WTC11 (cell line): ENCODE data around the gene DRG2. TPM values are rescaled to one million over a fixed set of nuclear protein-coding genes. Genes with fewer than 3 reads are reported as not detected.

Source experiments
- ATAC-seq: fragments of 200-7000 bp; cut with Tn5 transposase; 2 replicates; pipeline ENCODE4 v1.10.0; 2021; ENCODE audit warnings: mild to moderate bottlenecking, moderate library complexity
- CTCF ChIA-PET: fragments of 300-600 bp; sonication (Branson Sonifier 250); formaldehyde crosslinking; loops from one replicate; lab custom pipeline; 2021; ENCODE audit warnings: antibody characterized with exemption; lab: Charles Lee
- POLR2A ChIA-PET: fragments of 350-600 bp; sonication (Branson Sonifier 250); formaldehyde crosslinking; loops from one replicate; lab custom pipeline; 2021; ENCODE audit warnings: antibody characterized with exemption; lab: Charles Lee
- DNase-seq: peaks from one replicate; pipeline ENCODE4 v3.0.0; 2021; ENCODE audit warnings: low spot score
- H3K27ac Mint-ChIP-seq: 2 replicates; pipeline ENCODE4 v1.8.0; 2021; ENCODE audit warnings: mixed read lengths
- H3K27me3 Mint-ChIP-seq: 2 replicates; pipeline ENCODE4 v1.8.0; 2021; ENCODE audit warnings: low read depth, mild to moderate bottlenecking, moderate library complexity, mixed read lengths
- H3K36me3 Mint-ChIP-seq: 2 replicates; pipeline ENCODE4 v1.8.0; 2021; ENCODE audit warnings: mixed read lengths
- H3K4me1 Mint-ChIP-seq: 2 replicates; pipeline ENCODE4 v1.8.0; 2022; ENCODE audit warnings: mixed read lengths
- H3K4me3 Mint-ChIP-seq: 2 replicates; pipeline ENCODE4 v1.8.0; 2021; ENCODE audit warnings: mild to moderate bottlenecking, moderate library complexity, mixed read lengths
- H3K9me3 Mint-ChIP-seq: 2 replicates; pipeline ENCODE4 v1.8.0; 2021; ENCODE audit warnings: mixed read lengths
- ARID4B ChIP-seq: sonication (generic); formaldehyde crosslinking; IDR thresholded peaks from 2 replicates; pipeline ENCODE4 v1.8.0; 2023; ENCODE audit warnings: missing genetic modification reagents, mild to moderate bottlenecking, borderline replicate concordance
- ATF1 ChIP-seq: sonication (generic); formaldehyde crosslinking; IDR thresholded peaks from 2 replicates; pipeline ENCODE4 v1.8.1; 2023; ENCODE audit warnings: mild to moderate bottlenecking, moderate library complexity, missing genetic modification reagents
- ATF2 ChIP-seq: sonication (generic); formaldehyde crosslinking; IDR thresholded peaks from 2 replicates; pipeline ENCODE4 v1.8.1; 2022; ENCODE audit warnings: low read depth, missing genetic modification reagents, borderline replicate concordance
- ATF3 ChIP-seq: sonication (generic); formaldehyde crosslinking; conservative IDR thresholded peaks from 2 replicates; pipeline ENCODE4 v1.8.1; 2022; ENCODE audit warnings: mild to moderate bottlenecking, missing genetic modification reagents
- CREM ChIP-seq: sonication (generic); formaldehyde crosslinking; IDR thresholded peaks from 2 replicates; pipeline ENCODE4 v1.8.1; 2022; ENCODE audit warnings: mild to moderate bottlenecking, missing genetic modification reagents, moderate library complexity
- E2F5 ChIP-seq: sonication (generic); formaldehyde crosslinking; IDR thresholded peaks from 2 replicates; pipeline ENCODE4 v1.8.1; 2022; ENCODE audit warnings: mild to moderate bottlenecking, moderate library complexity, missing genetic modification reagents
- EMX1 ChIP-seq: fragments of 250-450 bp; sonication (Bioruptor Pico); IDR thresholded peaks from 2 replicates; pipeline ENCODE4 v1.8.0; 2021; ENCODE audit warnings: mild to moderate bottlenecking
- FOXJ3 ChIP-seq: sonication (generic); formaldehyde crosslinking; IDR thresholded peaks from 2 replicates; pipeline ENCODE4 v1.9.0; 2021; ENCODE audit warnings: missing genetic modification reagents, mild to moderate bottlenecking, borderline replicate concordance
- KAT7 ChIP-seq: sonication (generic); formaldehyde crosslinking; IDR thresholded peaks from 2 replicates; pipeline ENCODE4 v1.8.1; 2023; ENCODE audit warnings: missing genetic modification reagents, mild to moderate bottlenecking, borderline replicate concordance
- MLX ChIP-seq: sonication (generic); formaldehyde crosslinking; IDR thresholded peaks from 2 replicates; pipeline ENCODE4 v1.8.1; 2023; ENCODE audit warnings: mild to moderate bottlenecking, missing genetic modification reagents, moderate library complexity
- NFATC4 ChIP-seq: fragments of 250-450 bp; sonication (Bioruptor Pico); IDR thresholded peaks from 2 replicates; pipeline ENCODE4 v1.9.0; 2021; ENCODE audit warnings: mild to moderate bottlenecking
- NR3C1 ChIP-seq: sonication (generic); formaldehyde crosslinking; conservative IDR thresholded peaks from 2 replicates; pipeline ENCODE4 v1.8.1; 2023; ENCODE audit warnings: low read depth, mild to moderate bottlenecking, missing genetic modification reagents
- PREB ChIP-seq: sonication (generic); formaldehyde crosslinking; IDR thresholded peaks from 2 replicates; pipeline ENCODE4 v1.8.1; 2022; ENCODE audit warnings: mild to moderate bottlenecking, missing genetic modification reagents, moderate library complexity, borderline replicate concordance
- RELA ChIP-seq: sonication (generic); formaldehyde crosslinking; IDR thresholded peaks from 2 replicates; pipeline ENCODE4 v1.8.1; 2022; ENCODE audit warnings: missing genetic modification reagents, mild to moderate bottlenecking, borderline replicate concordance
- SOX15 ChIP-seq: fragments of 250-450 bp; sonication (Bioruptor Pico); IDR thresholded peaks from 2 replicates; pipeline ENCODE4 v1.9.0; 2021; ENCODE audit warnings: mild to moderate bottlenecking
- TP53 ChIP-seq: sonication (generic); formaldehyde crosslinking; IDR thresholded peaks from 2 replicates; pipeline ENCODE4 v1.8.1; 2023; ENCODE audit warnings: mild to moderate bottlenecking, missing genetic modification reagents
- USF1 ChIP-seq: sonication (generic); formaldehyde crosslinking; IDR thresholded peaks from 2 replicates; pipeline ENCODE4 v1.8.0; 2022; ENCODE audit warnings: mild to moderate bottlenecking, missing genetic modification reagents
- ZBTB21 ChIP-seq: sonication (generic); formaldehyde crosslinking; IDR thresholded peaks from 2 replicates; pipeline ENCODE4 v1.8.1; 2023; ENCODE audit warnings: mild to moderate bottlenecking, missing genetic modification reagents, borderline replicate concordance
- ZMAT4 ChIP-seq: fragments of 250-450 bp; sonication (Bioruptor Pico); IDR thresholded peaks from 2 replicates; pipeline ENCODE4 v1.9.0; 2021; ENCODE audit warnings: mild to moderate bottlenecking
- ZNF219 ChIP-seq: sonication (generic); formaldehyde crosslinking; IDR thresholded peaks from 2 replicates; pipeline ENCODE4 v1.8.0; 2023; ENCODE audit warnings: missing genetic modification reagents, mild to moderate bottlenecking, borderline replicate concordance
- ZNF317 ChIP-seq: sonication (generic); formaldehyde crosslinking; IDR thresholded peaks from 2 replicates; pipeline ENCODE4 v1.8.1; 2023; ENCODE audit warnings: low read depth, mild to moderate bottlenecking, moderate library complexity, missing genetic modification reagents, borderline replicate concordance
- ZNF425 ChIP-seq: fragments of 250-450 bp; sonication (Bioruptor Pico); conservative IDR thresholded peaks from 2 replicates; pipeline ENCODE4 v1.9.0; 2021; ENCODE audit warnings: mild to moderate bottlenecking
- total RNA-seq: library from RNA; stranded (reverse); gene quantifications from 3 replicates; pipeline ENCODE4 v1.2.3, GENCODE V29; 2021

The DRG2 gene
- total RNA-seq, 1 experiment from 2014 or later: 41.4 TPM

- Mint-ChIP-seq H3K36me3 (no peaks in the 10 kb centered on the region), H3K9me3 (no peaks in the 10 kb centered on the region), H3K4me3 (no peak overlapping the region), H3K27ac (no peak overlapping the region), H3K4me1 (peaks cover 13% of the 10 kb centered on the region), H3K27me3 (no peaks in the 10 kb centered on the region; the same call in 1 of the 2 replicates)
- ChIA-PET CTCF (interaction anchor here (6.3 kb wide), 1 partner anchor 15 kb away, joined by 89 read pairs; no protein-coding TSS in a partner anchor), POLR2A (no interaction called here)
- no peak for TF ChIP-seq EMX1 (CRISPR knock-in tag)
- no peak for TF ChIP-seq MLX (CRISPR knock-in tag)
- TF ChIP-seq ZMAT4 (CRISPR knock-in tag): no peak
- no peak for TF ChIP-seq RELA (CRISPR knock-in tag)
- no peak for TF ChIP-seq E2F5 (CRISPR knock-in tag)
- no peak for TF ChIP-seq USF1 (CRISPR knock-in tag)
- TF ChIP-seq SOX15 (CRISPR knock-in tag): no peak
- no peak for TF ChIP-seq TP53
- no peak for TF ChIP-seq CREM
- TF ChIP-seq FOXJ3: no peak
- ATAC-seq: no peak
- no peak for DNase-seq
Observed at GRCh38 chr17:18156171-18156975, 68.6 kb downstream of the DRG2 start.

- DNase-seq (no peak), ATAC-seq (no peak)
- ChIA-PET POLR2A (no interaction called here), CTCF (no interaction called here)
- no peaks in the 10 kb centered on the region; the same call in 1 of the 2 replicates for H3K27me3 Mint-ChIP-seq
- H3K27ac Mint-ChIP-seq: no peak overlapping the region
- H3K9me3 Mint-ChIP-seq: no peaks in the 10 kb centered on the region
- H3K4me1 Mint-ChIP-seq: peaks cover 13% of the 10 kb centered on the region
- no peak overlapping the region for H3K4me3 Mint-ChIP-seq
- no peaks in the 10 kb centered on the region for H3K36me3 Mint-ChIP-seq
- no peak for TF ChIP-seq ZNF317 (CRISPR knock-in tag)
- TF ChIP-seq ATF1 (CRISPR knock-in tag): no peak
- no peak for TF ChIP-seq ATF2 (CRISPR knock-in tag)
- no peak for TF ChIP-seq KAT7 (CRISPR knock-in tag)
- TF ChIP-seq NR3C1: no peak
- TF ChIP-seq ARID4B (CRISPR knock-in tag): no peak
- TF ChIP-seq NFATC4 (CRISPR knock-in tag): no peak
- no peak for TF ChIP-seq PREB (CRISPR knock-in tag)
- TF ChIP-seq ZNF219 (CRISPR knock-in tag): no peak
- no peak for TF ChIP-seq TP53
- no peak for TF ChIP-seq ATF3 (CRISPR knock-in tag)
- TF ChIP-seq ZBTB21 (CRISPR knock-in tag): no peak
- no peak for TF ChIP-seq ZNF425 (CRISPR knock-in tag)
Observed at GRCh38 chr17:18156976-18157280, 69.2 kb downstream of the DRG2 start.
